SKM-1 treated with dmso at 0.1 percent for 144 hours (cell line): ENCODE data around the gene ZNF780B.

Experiments used
- DNase-seq: peaks from one replicate; lab custom pipeline; 2025; ENCODE audit not compliant: unreplicated experiment; lab: John Stamatoyannopoulos, UW

Gene ZNF780B

GRCh38 chr19:40055832-40056504 lies at the start of gene ZNF780B:
TSS of gene ZNF780B (minus strand) at chr19:40056231. CDS start at chr19:40050332, 5,899 bp downstream.
- DNase-seq, result peak; percentile 77

- DNase-seq, result no peak
These were observed 48.7 kb upstream of the ZNF780B start for GRCh38 chr19:40104754-40105153.

GRCh38 chr19:40103600-40103999 lies 47.6 kb upstream of the ZNF780B start:
- no peak for DNase-seq

- DNase-seq, result no peak
These were observed 45.8 kb upstream of the ZNF780B start for GRCh38 chr19:40101813-40102212.

- no peak for DNase-seq
These were observed 37.4 kb upstream of the ZNF780B start for GRCh38 chr19:40093416-40093815.

- no peak for DNase-seq
These were observed 35.4 kb upstream of the ZNF780B start for GRCh38 chr19:40091205-40092129.

GRCh38 chr19:40090241-40091204 lies 34.5 kb upstream of the ZNF780B start, which contains the start of gene ZNF780A:
TSS of gene ZNF780A (minus strand) at chr19:40090943. CDS start at chr19:40084753, 6,190 bp downstream.
- peak; percentile 64 for DNase-seq

- no peak for DNase-seq
These were observed 33.4 kb upstream of the ZNF780B start for GRCh38 chr19:40089462-40089861.

GRCh38 chr19:40088299-40089047 lies 32.4 kb upstream of the ZNF780B start:
- DNase-seq, result no peak

- DNase-seq, result no peak
These were observed 28.9 kb upstream of the ZNF780B start for GRCh38 chr19:40084948-40085347.

GRCh38 chr19:40081411-40081810 lies 25.4 kb upstream of the ZNF780B start:
- DNase-seq, result peak; percentile 32

GRCh38 chr19:40080289-40080688 lies 24.3 kb upstream of the ZNF780B start:
- DNase-seq, result no peak

- no peak for DNase-seq
These were observed 22.3 kb upstream of the ZNF780B start for GRCh38 chr19:40078377-40078776.

- no peak for DNase-seq
These were observed 14.0 kb upstream of the ZNF780B start for GRCh38 chr19:40070058-40070457.

GRCh38 chr19:40059624-40060023 lies 3.6 kb upstream of the ZNF780B start:
- DNase-seq, result no peak

GRCh38 chr19:40057166-40057565 lies 1.1 kb upstream of the ZNF780B start:
- DNase-seq, result no peak

GRCh38 chr19:40056505-40056904 lies 474 bp upstream of the ZNF780B start:
- no peak for DNase-seq

- DNase-seq, result no peak
These were observed 982 bp downstream of the ZNF780B start for GRCh38 chr19:40055049-40055448.

GRCh38 chr19:40054632-40055031 lies 1.4 kb downstream of the ZNF780B start:
- no peak for DNase-seq

GRCh38 chr19:40053491-40053890 lies 2.5 kb downstream of the ZNF780B start:
- DNase-seq, result no peak
